Cardiac fibroblast (primary cell): ENCODE data around the gene PXK.

ENCODE experiments used
- DNase-seq, 2 donors: peaks; one replicate each; pipeline versions ENCODE4 v3.0.0 to v3.0.0-alpha.2; 2010; ENCODE audit warnings: low read depth in 2 of 2
- H3K4me3 ChIP-seq, 2 donors: replicated peaks in 1 of 2; 1 replicate in 1 of 2; 2 replicates in 1 of 2; pipeline ENCODE4 v1.5.1; 2011; ENCODE audit warnings: low read depth in 2 of 2, low read length in 2 of 2, mild to moderate bottlenecking in 2 of 2, moderate library complexity in 1 of 2
- TF ChIP-seq, protein P1 (sequence below): IDR thresholded peaks from one replicate; pipeline ENCODE4 v1.5.1; 2011; ENCODE audit warnings: low read depth, mild to moderate bottlenecking, low read length, inconsistent platforms

Gene PXK

DNA sequence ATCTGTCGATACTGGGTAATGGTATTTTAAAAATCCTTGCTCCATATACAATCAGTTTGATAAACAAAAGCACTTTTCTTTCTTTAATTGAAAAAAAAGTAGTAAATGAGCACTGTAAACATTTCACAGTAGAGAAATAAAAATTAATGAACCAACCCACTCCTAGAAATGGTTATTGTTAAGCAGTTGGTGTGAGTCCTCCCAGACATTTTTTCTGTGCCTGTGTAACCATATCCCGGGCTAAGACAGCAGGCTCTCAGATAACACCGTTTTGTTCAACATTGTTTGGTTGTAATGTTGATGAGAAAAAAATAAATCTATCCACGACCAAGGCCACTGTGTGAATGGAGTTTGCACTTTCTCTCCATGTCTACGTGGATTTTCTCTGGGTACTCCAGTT lies 42.6 kb downstream of the PXK start:
- TF ChIP-seq, protein P1, sequence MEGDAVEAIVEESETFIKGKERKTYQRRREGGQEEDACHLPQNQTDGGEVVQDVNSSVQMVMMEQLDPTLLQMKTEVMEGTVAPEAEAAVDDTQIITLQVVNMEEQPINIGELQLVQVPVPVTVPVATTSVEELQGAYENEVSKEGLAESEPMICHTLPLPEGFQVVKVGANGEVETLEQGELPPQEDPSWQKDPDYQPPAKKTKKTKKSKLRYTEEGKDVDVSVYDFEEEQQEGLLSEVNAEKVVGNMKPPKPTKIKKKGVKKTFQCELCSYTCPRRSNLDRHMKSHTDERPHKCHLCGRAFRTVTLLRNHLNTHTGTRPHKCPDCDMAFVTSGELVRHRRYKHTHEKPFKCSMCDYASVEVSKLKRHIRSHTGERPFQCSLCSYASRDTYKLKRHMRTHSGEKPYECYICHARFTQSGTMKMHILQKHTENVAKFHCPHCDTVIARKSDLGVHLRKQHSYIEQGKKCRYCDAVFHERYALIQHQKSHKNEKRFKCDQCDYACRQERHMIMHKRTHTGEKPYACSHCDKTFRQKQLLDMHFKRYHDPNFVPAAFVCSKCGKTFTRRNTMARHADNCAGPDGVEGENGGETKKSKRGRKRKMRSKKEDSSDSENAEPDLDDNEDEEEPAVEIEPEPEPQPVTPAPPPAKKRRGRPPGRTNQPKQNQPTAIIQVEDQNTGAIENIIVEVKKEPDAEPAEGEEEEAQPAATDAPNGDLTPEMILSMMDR = no peak
- DNase-seq = no peak
- no peak overlapping the region for H3K4me3 ChIP-seq

DNA sequence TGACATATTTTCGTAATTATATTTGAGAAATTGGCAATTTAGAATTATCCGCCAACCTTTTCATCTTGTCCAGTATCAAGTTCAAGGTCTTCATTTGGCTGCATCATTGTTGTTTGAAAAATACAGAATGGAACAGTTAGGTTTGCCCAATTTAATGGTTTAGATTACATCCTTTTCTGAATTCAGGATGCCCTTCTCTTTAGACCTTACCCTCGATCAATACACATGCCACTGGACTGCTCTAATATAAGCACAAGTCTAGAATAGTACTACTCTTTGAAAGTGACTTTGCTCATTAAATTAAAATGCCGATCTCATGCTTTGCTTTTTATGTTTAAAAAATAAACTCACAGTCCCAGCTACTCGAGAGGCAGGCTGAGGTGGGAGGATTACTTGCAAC lies 44.5 kb downstream of the PXK start:
- no peak for DNase-seq
- TF ChIP-seq, protein P1 = no peak
- H3K4me3 ChIP-seq = no peak overlapping the region

DNA sequence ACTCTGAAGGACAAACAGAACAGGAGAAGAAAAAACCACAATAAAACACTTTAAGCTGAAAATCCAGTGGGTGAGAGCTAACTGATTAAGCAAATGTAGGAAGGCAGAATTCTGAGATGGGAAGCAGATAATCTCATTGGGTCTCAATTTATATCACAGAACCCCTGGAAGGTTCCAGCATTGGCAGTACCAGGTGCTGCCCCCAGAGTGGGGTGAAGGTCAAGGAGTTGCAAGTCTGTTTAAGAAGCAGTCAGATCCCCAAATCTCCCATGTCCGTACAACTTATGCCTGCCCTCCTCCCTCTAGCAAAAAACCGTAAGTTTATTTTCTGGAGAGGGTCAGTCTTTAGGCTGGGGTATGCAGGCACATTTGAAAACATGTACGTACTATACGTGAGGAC lies 45.1 kb downstream of the PXK start:
- TF ChIP-seq, protein P1 = no peak
- DNase-seq = no peak

GRCh38 chr3:58379351-58380073 lies 46.8 kb downstream of the PXK start:
- TF ChIP-seq, protein P1 = no peak
- DNase-seq = no peak
- no peak overlapping the region for H3K4me3 ChIP-seq

More for the DNA sequence above, 45.1 kb downstream of the PXK start:
- H3K4me3 ChIP-seq = no peak overlapping the region

DNA sequence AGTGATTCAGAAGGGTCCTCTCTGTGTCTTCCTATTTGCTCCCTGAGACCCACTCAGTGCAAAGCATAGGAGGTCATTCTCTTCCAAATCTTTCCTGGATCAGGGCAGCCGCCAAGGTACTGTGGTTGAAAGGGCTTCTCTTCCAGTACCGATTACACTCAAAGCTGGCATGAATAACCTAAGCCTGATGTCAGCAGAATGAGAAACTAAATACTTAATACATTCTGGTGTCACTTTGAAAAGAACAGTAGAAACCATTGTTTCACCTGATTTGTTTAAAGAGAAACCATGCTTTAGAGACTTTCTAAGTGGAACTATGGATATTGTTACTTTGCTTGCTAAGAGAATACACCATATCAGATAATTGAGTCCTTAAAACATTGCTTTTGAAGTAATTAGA lies 50.8 kb downstream of the PXK start:
- TF ChIP-seq, protein P1 = no peak
- peak; percentile 58 to 66 for DNase-seq
- H3K4me3 ChIP-seq = no peak overlapping the region

DNA sequence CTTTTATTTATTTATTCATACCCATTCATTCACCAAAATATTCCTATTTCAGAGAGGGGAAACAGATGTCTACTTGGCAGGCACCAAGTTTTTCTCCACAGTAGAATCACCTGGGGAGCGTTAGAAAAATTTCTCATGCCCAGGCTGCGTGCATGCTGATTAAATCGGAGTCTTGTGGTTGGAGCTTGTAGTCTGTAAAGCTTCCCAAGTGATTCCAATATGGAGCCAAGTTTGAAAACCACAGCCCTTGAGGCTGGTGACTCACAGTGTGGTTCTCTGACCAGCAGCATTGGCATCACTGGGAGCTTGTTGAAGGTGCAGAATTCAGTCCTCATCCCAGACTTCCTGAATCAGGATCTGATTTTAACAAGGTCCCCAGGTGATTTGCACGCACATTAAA lies 51.2 kb downstream of the PXK start:
- TF ChIP-seq, protein P1 = no peak
- no peak overlapping the region for H3K4me3 ChIP-seq
- DNase-seq = peak; percentile 94 to 99
